LoVo (cell line): ENCODE measurements around the gene JCAD.

Source experiments
- DNase-seq: peaks from one replicate; pipeline ENCODE4 v3.0.0-alpha.2; 2016; ENCODE audit warnings: low spot score

JCAD gene

GRCh38 chr10:30043476-30044270 lies 15.7 kb downstream of the JCAD start:
- no peak for DNase-seq

GRCh38 chr10:30042820-30043219 lies 16.6 kb downstream of the JCAD start:
- DNase-seq: no peak

GRCh38 chr10:30041196-30042105 lies 17.9 kb downstream of the JCAD start:
- DNase-seq: no peak

- DNase-seq: no peak
Measured at GRCh38 chr10:30040597-30040996, 18.8 kb downstream of the JCAD start.

- DNase-seq: no peak
Measured at GRCh38 chr10:30039988-30040387, 19.4 kb downstream of the JCAD start.

- no peak for DNase-seq
Measured at GRCh38 chr10:30039567-30039966, 19.8 kb downstream of the JCAD start.

- no peak for DNase-seq
Measured at GRCh38 chr10:30038781-30039536, 20.4 kb downstream of the JCAD start.

GRCh38 chr10:30037620-30038336 lies 21.6 kb downstream of the JCAD start:
- no peak for DNase-seq

- no peak for DNase-seq
Measured at GRCh38 chr10:30036811-30037210, 22.6 kb downstream of the JCAD start.

- no peak for DNase-seq
Measured at GRCh38 chr10:30036341-30036740, 23.0 kb downstream of the JCAD start.

GRCh38 chr10:30034433-30035137 lies 24.8 kb downstream of the JCAD start:
- DNase-seq: no peak

GRCh38 chr10:30032125-30032524 lies 27.3 kb downstream of the JCAD start:
- DNase-seq: no peak

GRCh38 chr10:30029872-30030256 lies 29.5 kb downstream of the JCAD start:
- DNase-seq: no peak

GRCh38 chr10:30029164-30029871 lies 30.1 kb downstream of the JCAD start:
- no peak for DNase-seq

- no peak for DNase-seq
Measured at GRCh38 chr10:30028738-30029030, 30.7 kb downstream of the JCAD start.

GRCh38 chr10:30028006-30028737 lies 31.2 kb downstream of the JCAD start:
- DNase-seq: no peak

GRCh38 chr10:30027057-30028005 lies 32.1 kb downstream of the JCAD start:
- DNase-seq: no peak

- DNase-seq: no peak
Measured at GRCh38 chr10:30026578-30026977, 32.8 kb downstream of the JCAD start.

GRCh38 chr10:30026080-30026479 lies 33.3 kb downstream of the JCAD start:
- DNase-seq: no peak
